ENCODE measurements around the gene TBCE. TPM values are rescaled to one million over a fixed set of nuclear protein-coding genes. Genes with fewer than 3 reads are reported as not detected.

Gene TBCE
- total and polyA plus RNA-seq, 9 of the 15 experiments (the other 6 are each of a cell fraction or from before 2014, with no cell fraction given) = 52.6 to 92.1 (median 82.1) TPM

DNA sequence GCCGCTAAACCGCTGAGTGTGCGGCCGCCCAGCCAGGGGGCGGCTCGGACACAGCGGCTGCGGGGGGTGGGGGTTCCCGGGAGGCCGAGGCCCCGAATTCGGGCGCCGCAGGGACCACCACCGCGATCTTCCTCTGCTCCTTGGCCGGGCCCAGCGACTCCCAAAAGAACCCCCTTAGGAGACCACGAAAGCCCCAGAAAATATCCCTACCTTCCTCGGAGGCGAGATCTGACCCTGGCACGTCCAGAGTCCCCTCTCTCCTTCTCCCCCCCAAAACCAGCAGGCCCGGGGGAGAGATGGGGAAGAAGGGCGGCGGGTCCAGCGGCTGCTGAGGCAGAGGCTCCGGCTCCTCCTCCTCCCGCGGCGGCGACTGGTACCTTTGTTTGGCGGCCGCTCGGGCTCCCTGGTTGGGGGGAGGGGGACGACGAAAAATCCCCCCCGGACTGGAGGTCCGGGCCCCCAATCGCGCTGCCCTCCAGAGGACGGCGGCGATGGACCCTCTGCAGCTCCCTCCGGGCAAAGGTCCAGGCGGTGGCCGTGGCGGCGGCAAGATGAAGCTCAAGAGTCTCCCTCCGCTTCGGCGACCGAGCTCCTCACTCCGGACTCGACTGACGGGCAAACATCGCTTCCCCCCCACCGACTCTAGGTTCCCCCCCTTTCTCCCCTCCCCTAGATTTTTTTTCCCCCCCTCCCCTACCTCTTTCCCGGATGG is 39.5 kb upstream of the TBCE start, which contains the start of gene ARID4B (continued):
- TF ChIP-seq, protein P1, sequence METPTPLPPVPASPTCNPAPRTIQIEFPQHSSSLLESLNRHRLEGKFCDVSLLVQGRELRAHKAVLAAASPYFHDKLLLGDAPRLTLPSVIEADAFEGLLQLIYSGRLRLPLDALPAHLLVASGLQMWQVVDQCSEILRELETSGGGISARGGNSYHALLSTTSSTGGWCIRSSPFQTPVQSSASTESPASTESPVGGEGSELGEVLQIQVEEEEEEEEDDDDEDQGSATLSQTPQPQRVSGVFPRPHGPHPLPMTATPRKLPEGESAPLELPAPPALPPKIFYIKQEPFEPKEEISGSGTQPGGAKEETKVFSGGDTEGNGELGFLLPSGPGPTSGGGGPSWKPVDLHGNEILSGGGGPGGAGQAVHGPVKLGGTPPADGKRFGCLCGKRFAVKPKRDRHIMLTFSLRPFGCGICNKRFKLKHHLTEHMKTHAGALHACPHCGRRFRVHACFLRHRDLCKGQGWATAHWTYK (CRISPR knock-in tag; IDR thresholded peaks at IDR 0.05) = no peak; the same call in 1 of the 2 replicates
- TF ChIP-seq KLF16 (IDR thresholded peaks at IDR 0.05) = no peak
- TF ChIP-seq CHD4 (IDR thresholded peaks at IDR 0.05; ENCODE audit: insufficient read depth, insufficient replicate concordance, low read depth, low read length, poor library complexity, severe bottlenecking) = no peak
- TF ChIP-seq ZC3H8 (IDR thresholded peaks at IDR 0.05) = no peak
- no peak for TF ChIP-seq SMARCB1 (IDR thresholded peaks at IDR 0.05; ENCODE audit: insufficient read length, low read depth)
- TF ChIP-seq ZNF121 (CRISPR knock-in tag; conservative IDR thresholded peaks at IDR 0.05) = no peak
- no peak for TF ChIP-seq FUS (optimal IDR thresholded peaks at IDR 0.05; ENCODE audit: low read depth, low read length)
- TF ChIP-seq MEIS2 (IDR thresholded peaks at IDR 0.05; ENCODE audit: partially characterized antibody) = no peak
- TF ChIP-seq ZNF644 (tag; IDR thresholded peaks at IDR 0.05; ENCODE audit: low read depth) = no peak
- TF ChIP-seq, protein P2, sequence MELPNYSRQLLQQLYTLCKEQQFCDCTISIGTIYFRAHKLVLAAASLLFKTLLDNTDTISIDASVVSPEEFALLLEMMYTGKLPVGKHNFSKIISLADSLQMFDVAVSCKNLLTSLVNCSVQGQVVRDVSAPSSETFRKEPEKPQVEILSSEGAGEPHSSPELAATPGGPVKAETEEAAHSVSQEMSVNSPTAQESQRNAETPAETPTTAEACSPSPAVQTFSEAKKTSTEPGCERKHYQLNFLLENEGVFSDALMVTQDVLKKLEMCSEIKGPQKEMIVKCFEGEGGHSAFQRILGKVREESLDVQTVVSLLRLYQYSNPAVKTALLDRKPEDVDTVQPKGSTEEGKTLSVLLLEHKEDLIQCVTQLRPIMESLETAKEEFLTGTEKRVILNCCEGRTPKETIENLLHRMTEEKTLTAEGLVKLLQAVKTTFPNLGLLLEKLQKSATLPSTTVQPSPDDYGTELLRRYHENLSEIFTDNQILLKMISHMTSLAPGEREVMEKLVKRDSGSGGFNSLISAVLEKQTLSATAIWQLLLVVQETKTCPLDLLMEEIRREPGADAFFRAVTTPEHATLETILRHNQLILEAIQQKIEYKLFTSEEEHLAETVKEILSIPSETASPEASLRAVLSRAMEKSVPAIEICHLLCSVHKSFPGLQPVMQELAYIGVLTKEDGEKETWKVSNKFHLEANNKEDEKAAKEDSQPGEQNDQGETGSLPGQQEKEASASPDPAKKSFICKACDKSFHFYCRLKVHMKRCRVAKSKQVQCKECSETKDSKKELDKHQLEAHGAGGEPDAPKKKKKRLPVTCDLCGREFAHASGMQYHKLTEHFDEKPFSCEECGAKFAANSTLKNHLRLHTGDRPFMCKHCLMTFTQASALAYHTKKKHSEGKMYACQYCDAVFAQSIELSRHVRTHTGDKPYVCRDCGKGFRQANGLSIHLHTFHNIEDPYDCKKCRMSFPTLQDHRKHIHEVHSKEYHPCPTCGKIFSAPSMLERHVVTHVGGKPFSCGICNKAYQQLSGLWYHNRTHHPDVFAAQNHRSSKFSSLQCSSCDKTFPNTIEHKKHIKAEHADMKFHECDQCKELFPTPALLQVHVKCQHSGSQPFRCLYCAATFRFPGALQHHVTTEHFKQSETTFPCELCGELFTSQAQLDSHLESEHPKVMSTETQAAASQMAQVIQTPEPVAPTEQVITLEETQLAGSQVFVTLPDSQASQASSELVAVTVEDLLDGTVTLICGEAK (IDR thresholded peaks at IDR 0.05) = no peak
- TF ChIP-seq, protein P2 (CRISPR knock-in tag; IDR thresholded peaks at IDR 0.05) = no peak
- TF ChIP-seq RBBP5 (IDR thresholded peaks at IDR 0.05; ENCODE audit: borderline replicate concordance, insufficient read depth, low read length, poor library complexity, severe bottlenecking) = peak; percentile 95
- TF ChIP-seq NFRKB (IDR thresholded peaks at IDR 0.05; ENCODE audit: low read depth) = no peak
- TF ChIP-seq RUNX1 (IDR thresholded peaks at IDR 0.05; ENCODE audit: low read depth) = no peak
